ENCODE data around the gene APBB1. TPM values are rescaled to one million over a fixed set of nuclear protein-coding genes. Genes with fewer than 3 reads are reported as not detected.
A peak's percentile ranks its signal among the peaks of the same experiment; 100 is the strongest.

The APBB1 gene
- polyA plus RNA-seq, 1 donor, result 27.6 TPM

- Histone ChIP-seq H3K36me3 (ENCODE audit: control insufficient read depth, insufficient read depth, low read length) (peaks cover 36% of the 10 kb centered on the region), H3K27ac (ENCODE audit: low read length) (peak overlapping the region; percentile 29)
- DNase-seq, result no peak
Measured at GRCh38 chr11:6404342-6405051, 14.4 kb downstream of the APBB1 start.

DNA sequence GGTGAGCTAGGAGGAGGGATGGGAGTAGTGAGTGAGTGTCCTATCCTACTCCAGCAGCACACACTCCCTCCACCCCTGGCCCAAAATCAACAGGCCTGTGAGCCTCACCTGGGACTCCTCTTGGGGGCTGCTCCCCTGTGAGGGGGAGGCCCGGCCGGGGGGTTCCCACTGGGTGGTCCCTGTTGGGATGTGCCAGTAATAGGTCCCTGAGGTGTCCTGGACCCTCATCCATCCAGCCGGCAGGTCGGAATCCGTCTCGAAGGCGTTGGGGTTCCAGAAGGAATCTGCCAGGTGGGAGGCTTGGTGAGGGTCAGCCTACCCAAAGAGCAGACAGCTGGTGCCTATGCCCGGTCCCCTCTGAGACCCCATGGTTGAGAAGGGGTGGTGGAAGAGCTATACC lies 15.4 kb downstream of the APBB1 start:
- Histone ChIP-seq H3K27me3 (ENCODE audit: control insufficient read depth, insufficient read depth, low read length) (no peaks in the 10 kb centered on the region), H3K27ac (ENCODE audit: low read length) (no peak overlapping the region), H3K4me3 (ENCODE audit: low read length) (no peak overlapping the region), H3K9me3 (ENCODE audit: control insufficient read depth, low read depth, low read length) (no peaks in the 10 kb centered on the region), H3K36me3 (ENCODE audit: control insufficient read depth, insufficient read depth, low read length) (peaks cover 32% of the 10 kb centered on the region), H3K4me1 (ENCODE audit: control insufficient read depth, insufficient read depth, low read length) (peaks cover 12% of the 10 kb centered on the region)
- no CpG with 5 or more reads among the region's 8 CpGs for WGBS (ENCODE audit: insufficient coverage, low lambda C conversion rate)
- DNase-seq, result no peak

More at GRCh38 chr11:6404342-6405051, 14.4 kb downstream of the APBB1 start:
- Histone ChIP-seq H3K4me3 (ENCODE audit: low read length) (no peak overlapping the region), H3K4me1 (ENCODE audit: control insufficient read depth, insufficient read depth, low read length) (peaks cover 12% of the 10 kb centered on the region), H3K9me3 (ENCODE audit: control insufficient read depth, low read depth, low read length) (no peaks in the 10 kb centered on the region), H3K27me3 (ENCODE audit: control insufficient read depth, insufficient read depth, low read length) (no peaks in the 10 kb centered on the region)
- no CpG with 5 or more reads among the region's 16 CpGs for WGBS (ENCODE audit: insufficient coverage, low lambda C conversion rate)

DNA sequence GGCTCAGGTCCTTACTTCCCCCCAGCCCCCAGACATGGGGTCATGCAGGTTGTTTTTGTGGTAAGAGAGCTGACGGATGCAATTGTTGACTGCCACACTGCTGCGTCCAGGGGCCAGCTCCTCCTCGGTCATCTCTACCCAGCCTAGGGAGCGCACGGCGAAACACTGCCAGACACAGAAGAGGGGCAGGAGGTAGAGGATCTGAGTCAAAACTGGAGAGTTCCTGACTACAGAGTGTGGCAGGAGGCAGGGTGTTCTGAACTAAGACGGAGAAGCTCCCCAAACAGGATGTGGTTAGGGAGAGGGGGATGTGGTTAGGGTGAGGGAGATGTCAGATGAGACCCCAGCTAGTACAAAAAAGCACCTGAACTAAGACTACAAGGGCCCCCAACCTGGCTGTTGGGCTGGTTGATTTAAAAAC lies 16.3 kb downstream of the APBB1 start:
- Histone ChIP-seq H3K4me1 (ENCODE audit: control insufficient read depth, insufficient read depth, low read length) (peaks cover 12% of the 10 kb centered on the region), H3K27ac (ENCODE audit: low read length) (no peak overlapping the region), H3K4me3 (ENCODE audit: low read length) (no peak overlapping the region), H3K9me3 (ENCODE audit: control insufficient read depth, low read depth, low read length) (no peaks in the 10 kb centered on the region), H3K27me3 (ENCODE audit: control insufficient read depth, insufficient read depth, low read length) (no peaks in the 10 kb centered on the region), H3K36me3 (ENCODE audit: control insufficient read depth, insufficient read depth, low read length) (peaks cover 36% of the 10 kb centered on the region)
- WGBS (ENCODE audit: insufficient coverage, low lambda C conversion rate), result no CpG with 5 or more reads among the region's 7 CpGs
- no peak for DNase-seq

DNA sequence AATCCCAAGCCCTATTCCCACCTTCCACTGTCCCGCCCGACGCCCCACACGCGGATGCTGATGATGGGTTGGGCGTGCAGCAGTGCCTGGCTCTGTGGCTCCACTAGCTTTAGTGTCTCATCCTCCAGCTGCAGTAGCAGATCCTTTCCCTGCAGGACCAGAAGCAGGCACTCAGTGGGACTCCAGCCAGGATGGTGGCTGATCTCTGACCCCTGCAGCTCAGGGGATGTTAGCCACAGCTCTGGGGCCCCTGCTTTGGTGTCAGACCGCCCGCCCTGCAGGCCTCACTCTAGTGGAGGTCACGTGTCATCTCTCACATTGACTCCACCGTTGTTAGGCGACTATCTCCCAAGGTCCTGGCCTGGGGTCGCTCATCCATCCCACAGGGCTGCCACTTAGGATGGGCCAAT lies 16.8 kb downstream of the APBB1 start:
- no peak overlapping the region for H3K27ac ChIP-seq (ENCODE audit: low read length)
- no CpG with 5 or more reads among the region's 12 CpGs for WGBS (ENCODE audit: insufficient coverage, low lambda C conversion rate)
- H3K4me3 ChIP-seq (ENCODE audit: low read length), result no peak overlapping the region

GRCh38 chr11:6401464-6401863 lies 17.4 kb downstream of the APBB1 start:
- Histone ChIP-seq H3K4me1 (ENCODE audit: control insufficient read depth, insufficient read depth, low read length) (peaks cover 12% of the 10 kb centered on the region), H3K4me3 (ENCODE audit: low read length) (no peak overlapping the region), H3K27ac (ENCODE audit: low read length) (no peak overlapping the region), H3K36me3 (ENCODE audit: control insufficient read depth, insufficient read depth, low read length) (peaks cover 37% of the 10 kb centered on the region), H3K27me3 (ENCODE audit: control insufficient read depth, insufficient read depth, low read length) (no peaks in the 10 kb centered on the region), H3K9me3 (ENCODE audit: control insufficient read depth, low read depth, low read length) (no peaks in the 10 kb centered on the region)
- no CpG with 5 or more reads among the region's 7 CpGs for WGBS (ENCODE audit: insufficient coverage, low lambda C conversion rate)
- no peak for DNase-seq

More for the DNA sequence above, 16.8 kb downstream of the APBB1 start:
- H3K27me3 ChIP-seq (ENCODE audit: control insufficient read depth, insufficient read depth, low read length), result no peaks in the 10 kb centered on the region
- H3K36me3 ChIP-seq (ENCODE audit: control insufficient read depth, insufficient read depth, low read length), result peaks cover 36% of the 10 kb centered on the region
- H3K4me1 ChIP-seq (ENCODE audit: control insufficient read depth, insufficient read depth, low read length), result peaks cover 12% of the 10 kb centered on the region
- no peaks in the 10 kb centered on the region for H3K9me3 ChIP-seq (ENCODE audit: control insufficient read depth, low read depth, low read length)
- DNase-seq, result no peak

DNA sequence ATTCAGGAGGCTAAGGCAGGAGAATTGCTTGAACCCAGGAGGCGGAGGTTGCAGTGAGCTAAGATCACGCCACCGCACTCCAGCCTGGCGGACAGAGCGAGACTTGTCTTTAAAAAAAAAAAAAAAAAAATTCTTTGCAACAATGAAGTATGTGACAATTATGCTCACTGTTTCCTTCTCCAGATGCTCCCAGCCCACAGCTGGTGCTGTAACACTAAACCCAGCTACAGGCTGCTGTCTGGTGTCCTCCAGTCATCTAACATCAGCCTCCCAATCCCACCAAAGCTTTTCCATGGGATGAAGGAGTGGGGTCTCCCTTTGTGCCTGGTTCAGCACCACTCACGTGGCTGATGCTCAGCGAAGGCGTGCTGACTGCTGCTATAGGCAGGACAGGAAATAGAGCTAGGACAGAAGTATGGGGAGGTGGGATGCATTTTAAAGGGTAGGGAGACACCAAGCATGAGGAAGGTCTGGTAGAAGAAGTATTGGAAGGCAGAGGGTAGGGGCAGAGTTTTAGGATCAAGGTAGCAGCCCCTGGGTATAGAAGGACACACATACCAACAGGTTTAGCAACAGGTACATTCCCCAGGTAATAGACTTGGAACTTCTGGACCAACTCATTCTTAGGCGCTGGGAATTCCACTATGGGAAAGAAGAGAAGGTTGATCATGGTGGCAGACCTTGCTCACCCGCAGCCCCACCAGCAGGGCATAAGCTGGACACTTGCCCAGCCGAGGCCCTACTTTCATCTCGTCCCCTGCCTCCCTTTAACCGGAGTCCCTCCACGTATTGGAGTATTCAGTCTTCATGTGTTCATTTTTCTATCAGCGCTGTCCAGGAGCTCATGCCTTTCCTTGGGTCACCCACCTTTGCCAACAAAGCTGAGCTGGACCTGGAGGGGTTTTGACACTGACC lies 18.2 kb downstream of the APBB1 start:
- no CpG with 5 or more reads among the region's 15 CpGs for WGBS (ENCODE audit: insufficient coverage, low lambda C conversion rate)
- Histone ChIP-seq H3K36me3 (ENCODE audit: control insufficient read depth, insufficient read depth, low read length) (peaks cover 42% of the 10 kb centered on the region), H3K4me3 (ENCODE audit: low read length) (no peak overlapping the region), H3K4me1 (ENCODE audit: control insufficient read depth, insufficient read depth, low read length) (peaks cover 8% of the 10 kb centered on the region), H3K27ac (ENCODE audit: low read length) (no peak overlapping the region), H3K9me3 (ENCODE audit: control insufficient read depth, low read depth, low read length) (no peaks in the 10 kb centered on the region), H3K27me3 (ENCODE audit: control insufficient read depth, insufficient read depth, low read length) (no peaks in the 10 kb centered on the region)
- DNase-seq, result no peak

DNA sequence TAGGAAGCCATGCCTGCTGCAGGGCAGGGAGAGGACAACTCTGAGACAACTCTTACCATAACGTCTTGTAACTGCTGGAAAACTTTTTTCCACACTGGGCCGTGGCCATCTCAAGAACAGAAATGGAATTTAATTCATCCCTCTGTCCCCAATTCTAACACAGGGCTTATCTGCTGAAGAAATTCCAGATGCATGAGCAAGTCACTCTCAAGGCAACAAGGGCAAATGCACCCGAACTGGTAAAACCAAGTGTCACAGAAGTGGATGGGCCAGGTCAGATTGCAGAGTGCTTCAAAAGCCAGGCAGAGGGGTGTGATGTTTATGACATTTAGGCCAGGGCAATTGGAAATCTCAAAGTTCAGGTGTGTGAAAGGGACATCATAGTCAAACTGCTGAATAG lies 21.3 kb downstream of the APBB1 start:
- WGBS (ENCODE audit: insufficient coverage, low lambda C conversion rate), result no CpG with 5 or more reads among the region's 3 CpGs
- Histone ChIP-seq H3K4me1 (ENCODE audit: control insufficient read depth, insufficient read depth, low read length) (no peaks in the 10 kb centered on the region), H3K36me3 (ENCODE audit: control insufficient read depth, insufficient read depth, low read length) (peaks cover 54% of the 10 kb centered on the region), H3K27me3 (ENCODE audit: control insufficient read depth, insufficient read depth, low read length) (no peaks in the 10 kb centered on the region), H3K9me3 (ENCODE audit: control insufficient read depth, low read depth, low read length) (no peaks in the 10 kb centered on the region), H3K27ac (ENCODE audit: low read length) (no peak overlapping the region), H3K4me3 (ENCODE audit: low read length) (no peak overlapping the region)
- DNase-seq, result no peak

DNA sequence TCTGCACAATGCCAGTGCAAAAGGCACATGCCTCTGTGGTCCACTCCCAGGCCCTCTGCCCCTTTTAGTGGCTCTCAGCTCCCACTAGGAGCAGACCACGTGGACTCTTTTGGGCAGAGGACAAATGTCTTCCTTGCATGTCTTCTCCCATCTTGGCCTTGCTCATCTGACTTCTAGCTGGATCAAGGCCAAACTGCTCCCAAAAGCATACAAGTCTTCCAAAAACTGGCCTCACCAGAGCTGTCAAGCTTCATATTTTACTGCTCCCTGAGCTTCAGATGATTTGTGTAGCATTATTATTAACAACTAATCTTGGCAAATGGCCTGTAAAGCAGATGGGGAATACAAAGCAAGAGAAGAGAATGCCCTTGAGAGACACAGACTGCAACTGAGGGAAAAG lies 21.7 kb downstream of the APBB1 start:
- no CpG with 5 or more reads among the region's 1 CpG for WGBS (ENCODE audit: insufficient coverage, low lambda C conversion rate)
- DNase-seq, result no peak

DNA sequence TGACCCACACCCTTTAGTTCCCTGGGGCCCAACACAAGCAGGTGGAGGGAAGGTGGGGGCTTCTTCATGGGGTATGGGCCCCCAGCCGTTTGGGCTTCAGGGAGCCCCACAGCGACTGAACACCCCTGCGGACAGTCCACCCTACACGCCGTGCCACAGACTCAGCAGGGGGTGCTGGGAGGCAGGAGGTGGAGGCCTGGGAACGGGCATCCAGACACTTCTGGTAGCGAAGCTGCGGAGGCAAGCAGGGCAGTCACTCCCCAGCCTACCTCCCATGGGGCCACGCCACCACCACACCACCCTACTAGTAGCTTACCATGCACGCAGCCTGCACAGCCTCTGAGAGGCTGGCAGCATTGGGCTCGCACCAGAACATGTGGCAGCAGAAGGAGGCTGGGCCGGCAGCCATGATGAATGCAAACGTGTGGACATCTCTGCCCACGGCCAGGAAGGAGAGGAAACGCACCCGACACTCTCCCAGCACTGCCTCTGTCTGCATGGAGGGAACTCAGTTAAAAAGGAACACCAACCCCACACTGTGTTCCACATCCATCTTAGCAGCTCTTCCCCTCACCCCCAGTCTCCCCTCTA lies 23.3 kb downstream of the APBB1 start:
- H3K27me3 ChIP-seq (ENCODE audit: control insufficient read depth, insufficient read depth, low read length), result no peaks in the 10 kb centered on the region
- peaks cover 43% of the 10 kb centered on the region for H3K36me3 ChIP-seq (ENCODE audit: control insufficient read depth, insufficient read depth, low read length)
- no peak overlapping the region for H3K27ac ChIP-seq (ENCODE audit: low read length)
- no CpG with 5 or more reads among the region's 16 CpGs for WGBS (ENCODE audit: insufficient coverage, low lambda C conversion rate)
- no peak overlapping the region for H3K4me3 ChIP-seq (ENCODE audit: low read length)
- H3K9me3 ChIP-seq (ENCODE audit: control insufficient read depth, low read depth, low read length), result no peaks in the 10 kb centered on the region
- H3K4me1 ChIP-seq (ENCODE audit: control insufficient read depth, insufficient read depth, low read length), result peaks cover 5% of the 10 kb centered on the region
- no peak for DNase-seq

More for the DNA sequence above, 21.7 kb downstream of the APBB1 start:
- H3K36me3 ChIP-seq (ENCODE audit: control insufficient read depth, insufficient read depth, low read length), result peaks cover 52% of the 10 kb centered on the region
- H3K4me1 ChIP-seq (ENCODE audit: control insufficient read depth, insufficient read depth, low read length), result no peaks in the 10 kb centered on the region
- no peak overlapping the region for H3K27ac ChIP-seq (ENCODE audit: low read length)
- no peak overlapping the region for H3K4me3 ChIP-seq (ENCODE audit: low read length)
- no peaks in the 10 kb centered on the region for H3K9me3 ChIP-seq (ENCODE audit: control insufficient read depth, low read depth, low read length)
- no peaks in the 10 kb centered on the region for H3K27me3 ChIP-seq (ENCODE audit: control insufficient read depth, insufficient read depth, low read length)

- Histone ChIP-seq H3K27ac (ENCODE audit: low read length) (no peak overlapping the region), H3K9me3 (ENCODE audit: control insufficient read depth, low read depth, low read length) (no peaks in the 10 kb centered on the region), H3K27me3 (ENCODE audit: control insufficient read depth, insufficient read depth, low read length) (no peaks in the 10 kb centered on the region), H3K4me3 (ENCODE audit: low read length) (no peak overlapping the region), H3K36me3 (ENCODE audit: control insufficient read depth, insufficient read depth, low read length) (peaks cover 42% of the 10 kb centered on the region), H3K4me1 (ENCODE audit: control insufficient read depth, insufficient read depth, low read length) (peaks cover 11% of the 10 kb centered on the region)
- no CpG with 5 or more reads among the region's 16 CpGs for WGBS (ENCODE audit: insufficient coverage, low lambda C conversion rate)
- no peak for DNase-seq
Measured at GRCh38 chr11:6393989-6394670, 24.8 kb downstream of the APBB1 start.
